ENCODE measurements around the gene GATC.
"Not testable (repeated sequence)": the region's sequence is repeated elsewhere in the genome, so short reads cannot be mapped to it uniquely, and the experiment has no call there.

Gene GATC

DNA sequence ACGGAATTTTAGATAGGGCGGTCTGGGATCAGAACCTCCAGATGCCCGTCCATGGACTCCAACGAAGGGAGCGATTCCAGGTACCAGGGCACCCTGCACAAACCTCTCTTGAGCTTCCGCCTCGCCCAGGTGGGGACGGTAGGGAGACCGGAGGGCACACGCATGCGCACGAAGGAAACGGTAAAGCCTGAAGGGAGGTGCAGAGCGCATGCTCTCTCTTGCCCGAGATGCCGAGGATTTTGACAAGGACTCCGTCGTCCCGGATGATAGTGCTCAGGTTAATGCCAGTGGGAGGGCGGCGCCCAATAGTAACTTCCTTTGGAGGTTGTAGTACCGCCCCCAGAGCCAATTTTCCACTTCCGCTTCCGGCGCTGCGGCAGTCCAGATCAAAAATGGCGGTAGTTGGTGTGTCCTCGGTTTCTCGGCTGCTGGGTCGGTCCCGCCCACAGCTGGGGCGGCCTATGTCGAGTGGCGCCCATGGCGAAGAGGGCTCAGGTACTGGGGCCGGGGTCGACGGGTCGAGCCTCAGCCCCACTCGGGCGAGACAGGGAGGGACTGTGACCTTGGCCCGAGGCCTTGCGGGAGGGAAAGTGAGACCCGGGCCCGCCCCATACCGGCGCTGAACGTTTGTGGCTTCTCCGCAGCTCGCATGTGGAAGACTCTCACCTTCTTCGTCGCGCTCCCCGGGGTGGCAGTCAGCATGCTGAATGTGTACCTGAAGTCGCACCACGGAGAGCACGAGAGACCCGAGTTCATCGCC lies 8.3 kb upstream of the GATC start, which contains the start of gene COX6A1:
COX6A1 (plus strand) TSS at position 379 of the 760 bp plus-strand sequence; CDS start at position 393, 14 bp downstream.
- DNase-seq: peak; percentile 44 to 97 (median 89)

DNA sequence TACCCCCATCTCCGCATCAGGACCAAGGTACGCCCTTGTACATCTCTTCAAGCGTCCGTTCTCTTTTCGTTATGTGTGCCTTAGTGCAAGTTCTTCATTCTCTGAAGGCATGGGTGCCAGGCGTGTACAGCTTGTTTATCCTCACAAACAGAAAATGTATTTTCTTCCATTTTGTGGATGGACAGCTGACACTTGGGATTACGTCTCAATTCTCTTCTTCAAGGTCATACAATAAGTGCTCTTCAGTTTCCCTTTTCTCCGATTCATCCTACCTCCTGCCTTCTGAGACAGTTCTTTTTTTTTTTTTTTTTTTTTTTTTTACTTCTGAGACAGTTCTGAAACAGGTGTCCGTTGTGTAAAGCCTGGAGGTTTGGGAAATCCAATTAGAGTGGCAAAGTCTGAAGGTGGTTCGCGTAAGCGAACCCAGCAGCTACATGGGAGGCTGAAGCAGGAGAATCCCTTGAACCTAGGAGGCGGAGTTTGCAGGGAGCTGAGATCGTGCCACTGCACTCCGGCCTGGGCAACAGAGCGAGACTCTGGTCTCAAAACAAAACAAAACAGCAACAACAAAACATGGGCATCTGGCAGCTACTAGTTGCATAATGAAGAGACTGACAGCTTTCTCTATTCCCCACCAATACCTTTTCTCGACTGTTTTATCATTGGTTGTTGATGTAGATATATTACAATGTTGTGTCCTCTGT lies 7.6 kb upstream of the GATC start:
- no peak for DNase-seq

DNA sequence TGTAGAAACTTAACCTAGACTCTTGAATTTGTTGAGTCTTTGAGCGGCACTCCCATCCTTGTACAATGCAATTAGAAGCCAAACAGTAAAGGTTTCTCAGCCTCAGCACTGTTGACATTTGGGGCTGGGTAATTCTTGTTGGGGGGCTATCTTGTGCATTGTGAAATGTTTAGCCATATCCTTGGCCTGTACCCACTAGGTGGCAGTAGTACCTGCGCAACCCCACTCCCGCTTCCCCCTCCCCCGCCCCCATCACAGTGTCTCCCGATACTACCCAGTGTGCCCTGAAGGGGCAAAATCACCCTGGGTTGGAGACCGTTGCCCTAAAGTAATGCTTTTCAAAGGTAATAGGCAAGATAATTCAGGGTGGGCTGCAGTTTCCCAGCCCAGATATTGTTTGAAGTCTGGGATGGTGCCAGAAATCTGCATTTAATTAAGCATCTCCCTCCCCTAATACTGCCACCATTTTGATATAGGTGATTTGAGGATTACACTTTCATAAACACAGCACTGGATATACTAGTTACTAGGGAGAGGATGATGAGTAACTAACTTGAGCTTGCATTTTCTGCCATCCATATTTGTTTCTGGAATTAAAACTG lies 6.5 kb upstream of the GATC start:
- DNase-seq: peak in 44 of 58 donors; percentile 0 to 52 (median 10)

- no peak for DNase-seq
Measured at GRCh38 chr12:120444676-120445075, 1.6 kb upstream of the GATC start.

DNA sequence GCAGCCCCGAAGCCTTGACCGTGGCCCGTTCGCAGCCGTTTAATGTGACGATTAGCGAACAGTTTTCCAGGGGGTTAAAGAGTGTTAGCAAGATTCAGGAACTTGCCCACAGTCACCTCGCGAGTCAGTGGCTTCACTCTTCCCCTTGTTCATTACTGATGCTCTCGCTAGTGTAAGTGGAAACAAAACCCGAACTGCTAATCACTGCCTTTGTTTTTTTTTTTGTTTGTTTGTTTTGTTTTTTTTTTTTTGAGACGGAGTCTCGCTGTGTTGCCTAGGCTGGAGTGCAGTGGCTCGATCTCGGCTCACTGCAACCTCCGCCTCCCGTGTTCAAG lies 567 bp downstream of the GATC start:
- DNase-seq: not testable (repeated sequence)

- no peak for DNase-seq
Measured at GRCh38 chr12:120447992-120448391, 1.7 kb downstream of the GATC start.

- DNase-seq: not testable (repeated sequence)
Measured at GRCh38 chr12:120452524-120452923, 6.3 kb downstream of the GATC start.

DNA sequence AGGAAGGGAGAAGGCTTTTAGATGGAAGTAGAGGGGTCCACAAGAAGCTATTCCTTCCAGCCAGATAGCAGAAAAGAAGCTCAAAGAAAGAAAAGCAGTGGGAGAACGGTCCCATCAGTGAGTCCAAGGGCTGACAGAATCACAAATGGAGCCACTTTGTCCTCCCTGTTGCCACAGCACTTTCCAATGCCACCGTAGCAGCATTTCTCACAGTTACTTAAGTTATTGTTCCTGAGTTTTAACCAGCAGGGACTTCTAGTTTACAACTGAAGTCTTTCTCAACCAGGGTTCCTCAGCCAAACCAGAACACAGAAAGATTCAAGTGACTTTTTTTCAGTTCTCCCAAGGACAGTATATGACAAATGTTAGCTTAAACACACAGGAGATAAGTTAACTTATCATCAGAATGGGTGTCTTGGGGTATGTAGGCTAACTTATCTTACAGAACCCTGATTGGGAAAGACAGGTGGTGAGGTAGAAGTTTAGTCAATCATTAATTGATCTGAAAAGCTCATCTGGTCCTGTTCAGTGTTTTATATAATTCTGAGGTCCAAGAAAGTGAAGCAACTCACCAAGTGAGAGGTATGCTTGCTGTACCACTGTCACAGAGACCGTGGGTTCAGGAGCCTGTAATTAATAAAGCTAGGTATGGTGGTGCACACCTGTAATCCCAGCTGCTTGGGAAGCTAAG lies 7.0 kb downstream of the GATC start:
- no peak for DNase-seq

DNA sequence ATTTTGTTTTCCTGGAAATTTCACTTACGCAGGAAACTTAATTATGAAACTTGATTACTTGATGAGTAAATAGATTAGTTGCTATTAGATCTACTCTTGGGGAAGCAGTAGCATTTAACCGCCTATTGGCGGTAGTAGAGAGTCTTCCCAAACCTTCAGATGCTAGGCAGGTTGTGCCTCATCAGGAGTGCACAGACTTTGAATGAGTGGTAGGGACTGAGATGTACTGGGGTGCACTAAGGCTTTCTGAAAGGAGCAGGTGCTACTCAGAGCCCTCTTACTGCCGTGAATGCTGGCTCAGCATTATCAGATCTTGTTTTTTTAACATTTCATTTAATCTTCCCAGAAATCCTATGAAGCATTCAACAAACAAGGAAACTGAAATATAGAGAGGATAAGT lies 7.7 kb downstream of the GATC start:
- no peak for DNase-seq

GRCh38 chr12:120455302-120455701 lies 9.1 kb downstream of the GATC start:
- DNase-seq: no peak

DNA sequence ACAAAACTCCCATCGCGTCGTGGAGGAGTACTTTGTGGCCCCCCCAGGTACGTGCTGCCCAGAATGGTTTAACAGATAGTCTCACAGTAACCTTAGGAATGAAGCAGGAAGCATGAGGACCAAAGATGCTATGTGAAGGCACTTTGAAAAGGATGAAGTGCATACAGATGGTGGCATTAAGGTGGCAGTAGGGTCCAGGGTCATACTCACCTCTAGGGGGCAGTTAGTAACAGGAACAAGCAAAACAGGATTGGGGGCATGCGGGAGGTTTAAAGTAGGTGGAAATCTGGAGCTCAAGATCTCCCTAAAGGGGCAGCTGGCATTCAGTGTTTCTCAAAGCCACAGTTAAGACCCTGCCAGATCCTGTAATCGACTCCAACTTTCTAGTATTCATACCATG lies 10.9 kb downstream of the GATC start:
- DNase-seq: no peak

- DNase-seq: no peak
Measured at GRCh38 chr12:120460157-120460556, 13.9 kb downstream of the GATC start.

GRCh38 chr12:120462099-120462640 lies 15.9 kb downstream of the GATC start:
- no peak for DNase-seq

DNA sequence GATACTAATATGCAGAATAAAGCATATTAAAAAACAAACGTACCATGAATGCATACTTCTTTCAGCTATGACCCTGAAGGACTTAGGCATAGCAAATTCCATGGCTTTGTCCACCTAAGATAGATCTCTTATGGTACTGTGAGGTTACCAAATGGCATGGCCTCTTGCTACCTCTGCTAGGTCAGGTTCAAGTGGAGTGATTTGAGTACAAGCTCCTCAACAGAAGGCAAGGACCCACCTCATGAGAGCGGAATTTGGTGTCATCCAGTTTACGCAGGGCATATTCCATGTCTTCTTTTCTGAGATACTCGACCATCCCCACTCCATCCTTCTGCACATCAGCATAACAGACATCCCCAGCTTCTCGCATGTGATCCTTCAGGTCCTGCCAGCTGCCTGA lies 17.5 kb downstream of the GATC start:
- DNase-seq: no peak

DNA sequence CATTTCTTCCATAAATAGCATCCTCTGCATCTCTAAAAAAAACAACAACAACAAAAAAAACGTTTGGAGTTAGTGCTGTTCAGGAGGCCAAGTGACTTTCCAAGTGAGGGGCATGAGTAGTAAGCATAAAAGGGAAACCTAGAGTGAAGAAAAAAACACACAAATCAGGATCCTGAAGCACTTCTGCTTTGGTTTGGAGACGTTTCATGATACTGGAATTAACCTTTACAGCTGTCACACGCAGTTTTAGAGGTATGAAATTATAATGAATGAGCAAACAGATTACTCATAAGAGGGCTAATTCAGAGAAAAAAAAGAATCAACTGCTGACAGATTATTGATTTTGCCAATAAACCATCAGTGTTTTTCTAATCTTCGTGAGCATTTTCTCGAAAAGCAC lies 19.5 kb downstream of the GATC start:
- no peak for DNase-seq

- peak in 10 of 58 donors; percentile 3 to 33 (median 7) for DNase-seq
Measured at GRCh38 chr12:120466560-120467315, 20.5 kb downstream of the GATC start.

GRCh38 chr12:120467439-120467838 lies 21.2 kb downstream of the GATC start:
- no peak for DNase-seq

GRCh38 chr12:120468325-120468820 lies 22.1 kb downstream of the GATC start:
- DNase-seq: peak in 4 of 58 donors; percentile 24 to 41 (median 32)

GRCh38 chr12:120468821-120469449 lies 22.7 kb downstream of the GATC start:
- DNase-seq: peak in 36 of 58 donors; percentile 27 to 74 (median 56)

All from anterior cingulate cortex (tissue), 58 donors.